Measurements from ENCODE around the gene ADAMTS12.

DNA sequence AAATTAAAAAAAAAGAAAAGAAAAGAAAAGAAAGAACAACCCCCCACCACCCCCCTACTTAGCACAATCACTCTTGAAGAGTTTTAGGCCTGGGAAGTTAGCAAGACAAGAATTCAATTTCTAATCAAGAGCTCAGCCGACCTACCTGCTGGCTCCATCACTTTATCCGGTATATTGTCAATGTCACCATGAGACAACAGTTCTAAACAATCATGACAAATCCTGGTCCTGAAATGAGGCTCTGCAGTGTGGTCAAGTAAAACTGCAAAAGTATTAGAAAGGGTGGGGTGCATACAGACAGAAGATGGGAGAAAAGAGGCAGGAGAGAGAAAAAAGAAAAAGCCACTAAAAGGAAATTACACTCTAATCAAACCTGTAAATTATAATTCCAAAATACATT lies 287.3 kb downstream of the ADAMTS12 start:
- TF ChIP-seq, protein P1, sequence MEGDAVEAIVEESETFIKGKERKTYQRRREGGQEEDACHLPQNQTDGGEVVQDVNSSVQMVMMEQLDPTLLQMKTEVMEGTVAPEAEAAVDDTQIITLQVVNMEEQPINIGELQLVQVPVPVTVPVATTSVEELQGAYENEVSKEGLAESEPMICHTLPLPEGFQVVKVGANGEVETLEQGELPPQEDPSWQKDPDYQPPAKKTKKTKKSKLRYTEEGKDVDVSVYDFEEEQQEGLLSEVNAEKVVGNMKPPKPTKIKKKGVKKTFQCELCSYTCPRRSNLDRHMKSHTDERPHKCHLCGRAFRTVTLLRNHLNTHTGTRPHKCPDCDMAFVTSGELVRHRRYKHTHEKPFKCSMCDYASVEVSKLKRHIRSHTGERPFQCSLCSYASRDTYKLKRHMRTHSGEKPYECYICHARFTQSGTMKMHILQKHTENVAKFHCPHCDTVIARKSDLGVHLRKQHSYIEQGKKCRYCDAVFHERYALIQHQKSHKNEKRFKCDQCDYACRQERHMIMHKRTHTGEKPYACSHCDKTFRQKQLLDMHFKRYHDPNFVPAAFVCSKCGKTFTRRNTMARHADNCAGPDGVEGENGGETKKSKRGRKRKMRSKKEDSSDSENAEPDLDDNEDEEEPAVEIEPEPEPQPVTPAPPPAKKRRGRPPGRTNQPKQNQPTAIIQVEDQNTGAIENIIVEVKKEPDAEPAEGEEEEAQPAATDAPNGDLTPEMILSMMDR (IDR thresholded peaks at IDR 0.05; ENCODE audit: low read depth, low read length, missing input control): no peak
- no peak for TF ChIP-seq TAF1 (conservative IDR thresholded peaks at IDR 0.05)
- no peak for TF ChIP-seq RAD21 (IDR thresholded peaks at IDR 0.05)
- no peak for TF ChIP-seq YY1 (IDR thresholded peaks at IDR 0.05)

Data from liver (tissue), 3 donors.